ENCODE measurements around the gene KAT8. TPM values are rescaled to one million over a fixed set of nuclear protein-coding genes. Genes with fewer than 3 reads are reported as not detected.
"Not testable (repeated sequence)": the region's sequence is repeated elsewhere in the genome, so short reads cannot be mapped to it uniquely, and the experiment has no call there.

Gene KAT8
- total and polyA plus RNA-seq, 10 of the 15 experiments (the other 5 are each of a cell fraction or from before 2014, with no cell fraction given) = 5.5 to 55.8 (median 39.6) TPM

DNA sequence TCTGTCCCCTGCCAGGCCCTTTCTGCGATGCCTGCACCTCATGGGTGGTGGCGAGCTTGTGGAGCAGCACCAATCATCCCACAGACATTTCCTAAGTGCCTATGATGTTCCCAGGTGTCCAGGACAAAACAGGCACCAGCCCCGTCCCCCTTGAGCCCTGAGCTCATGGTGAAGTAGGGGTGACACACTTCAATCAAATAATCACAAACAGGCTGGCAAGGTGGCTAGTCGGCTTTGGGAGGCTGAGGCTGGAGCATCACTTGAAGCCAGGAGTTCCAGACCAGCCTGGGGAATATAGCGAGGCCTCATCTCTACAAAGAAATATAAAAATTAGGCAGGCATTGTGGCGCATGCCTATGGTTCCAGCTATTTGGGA is 18.8 kb downstream of the KAT8 start (continued):
- TF ChIP-seq ZNF207 (IDR thresholded peaks at IDR 0.05; ENCODE audit: borderline replicate concordance) (no peak), NR2C1 (IDR thresholded peaks at IDR 0.05) (no peak), TCF3 (IDR thresholded peaks at IDR 0.05; ENCODE audit: borderline replicate concordance, insufficient read depth, low read depth, low read length) (no peak), ESRRA (IDR thresholded peaks at IDR 0.05; ENCODE audit: low read length) (no peak), ZNF24 (IDR thresholded peaks at IDR 0.05) (no peak), JUND (IDR thresholded peaks at IDR 0.05; ENCODE audit: low read depth, low read length) (no peak), NFYB (IDR thresholded peaks at IDR 0.05; ENCODE audit: insufficient read depth, low read depth, low read length) (no peak), RB1 (IDR thresholded peaks at IDR 0.05; ENCODE audit: borderline replicate concordance) (no peak)

GRCh38 chr16:31136822-31137499 is 19.5 kb downstream of the KAT8 start:
- H3K27ac ChIP-seq (ENCODE audit: control insufficient read depth, insufficient read depth); H3K4me2 ChIP-seq (ENCODE audit: control insufficient read depth, insufficient read depth); H4K20me1 ChIP-seq (ENCODE audit: control insufficient read depth, insufficient read depth); H2AFZ ChIP-seq (ENCODE audit: control insufficient read depth, low read depth, low read length); H3K9ac ChIP-seq (ENCODE audit: control insufficient read depth, insufficient read depth, low read length); DNase-seq (ENCODE audit: low read depth, low spot score); BruUV-seq (replicated peaks); ATAC-seq; H3K4me3 ChIP-seq; FAIRE-seq; H3K36me3 ChIP-seq (ENCODE audit: control insufficient read depth in 2 of 2, insufficient read depth in 2 of 2, low read length in 1 of 2); RAD21 ChIA-PET (ENCODE audit: unreplicated experiment); H3K79me2 ChIP-seq (ENCODE audit: control insufficient read depth, insufficient read depth, low read length); H3K4me1 ChIP-seq (ENCODE audit: control insufficient read depth, insufficient read depth, low read length); H3K9me3 ChIP-seq (replicated peaks; ENCODE audit: control insufficient read depth, insufficient read depth, low read length); H3K27me3 ChIP-seq (replicated peaks in 1 of 2; ENCODE audit: control insufficient read depth in 2 of 2, insufficient read depth in 2 of 2, low read length in 1 of 2); in situ Hi-C loops (cut with MboI); intact Hi-C loops (cut with micrococcal nuclease; ENCODE audit: unreplicated experiment): not testable (repeated sequence)
- SMC1A ChIA-PET (ENCODE audit: uncharacterized antibody, unreplicated experiment) = interaction anchor here (0.9 to 1.0 kb wide), 2 partner anchors 16 to 63 kb away, joined by 3 read pairs; partner anchors contain the start of genes ZNF646 and ZNF668
- POLR2A ChIA-PET = interaction anchor here (0.6 kb wide), 1 partner anchor 306 kb away, joined by 3 read pairs; the partner anchor contains the start of gene ZNF843
- CTCF ChIA-PET = interaction anchor here (0.7 kb wide), 1 partner anchor 245 kb away, joined by 3 read pairs; no protein-coding TSS in a partner anchor
- 51% methylated on average over 20 of the region's 20 CpGs for WGBS (ENCODE audit: insufficient coverage, insufficient replicate concordance, low lambda C conversion rate, missing lambda C conversion rate)

All from GM12878 (cell line).